HG02610 (cell line): ENCODE results near the gene RPAP3.
"Not testable (repeated sequence)": the region's sequence is repeated elsewhere in the genome, so short reads cannot be mapped to it uniquely, and the experiment has no call there.

ENCODE experiments used
- ATAC-seq: cut with Tn5 transposase; IDR thresholded peaks from one replicate; pipeline ENCODE4 v1.9.1; 2021; ENCODE audit warnings: mild to moderate bottlenecking, moderate library complexity; ENCODE audit not compliant: unreplicated experiment

The RPAP3 gene

DNA sequence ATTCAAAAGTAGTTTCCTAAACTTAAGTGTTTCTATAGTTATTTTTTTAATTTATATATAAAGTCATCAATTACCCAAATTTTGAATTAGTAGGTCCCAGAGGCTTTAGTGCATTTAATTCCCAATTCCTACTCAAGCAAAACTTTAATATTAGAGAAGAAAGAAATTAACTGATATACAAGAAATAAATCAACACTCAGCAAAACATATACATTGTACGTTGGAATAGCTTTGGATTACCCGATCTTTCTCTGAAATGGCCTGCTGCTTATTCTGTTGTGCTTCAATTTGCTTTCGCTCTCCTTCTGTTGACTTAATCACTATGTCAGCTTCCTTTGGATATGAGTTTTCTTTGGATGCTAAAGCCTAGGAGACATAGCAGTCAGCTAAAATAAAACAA, 18.2 kb downstream of the RPAP3 start:
- no peak for ATAC-seq

DNA sequence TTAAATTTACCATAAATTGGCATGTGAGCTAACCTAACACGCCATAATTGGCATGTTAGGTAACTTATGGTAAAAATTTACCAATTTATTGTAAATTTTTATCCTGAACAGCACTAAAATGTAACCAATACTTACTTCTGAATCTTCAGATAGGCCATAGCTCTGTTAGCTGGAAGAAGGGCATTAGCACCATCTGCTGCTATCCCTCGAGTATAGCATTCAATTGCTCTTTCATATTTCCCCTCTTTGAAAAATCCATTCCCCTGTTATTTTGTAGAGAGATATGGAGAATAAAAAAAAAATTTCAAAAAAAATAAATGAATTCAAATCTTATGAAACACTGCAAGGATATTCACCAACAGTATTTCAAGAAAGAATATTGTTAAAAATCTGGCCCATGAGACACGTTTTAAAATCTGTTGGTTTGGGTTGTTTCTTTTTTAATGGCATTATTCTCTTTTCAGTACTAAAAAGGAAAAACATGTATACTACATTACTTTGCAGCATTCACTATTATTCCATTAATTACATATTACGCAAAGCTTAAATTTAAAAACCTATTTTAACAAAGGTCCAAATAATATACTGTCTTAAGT, 19.1 kb downstream of the RPAP3 start:
- ATAC-seq = no peak

DNA sequence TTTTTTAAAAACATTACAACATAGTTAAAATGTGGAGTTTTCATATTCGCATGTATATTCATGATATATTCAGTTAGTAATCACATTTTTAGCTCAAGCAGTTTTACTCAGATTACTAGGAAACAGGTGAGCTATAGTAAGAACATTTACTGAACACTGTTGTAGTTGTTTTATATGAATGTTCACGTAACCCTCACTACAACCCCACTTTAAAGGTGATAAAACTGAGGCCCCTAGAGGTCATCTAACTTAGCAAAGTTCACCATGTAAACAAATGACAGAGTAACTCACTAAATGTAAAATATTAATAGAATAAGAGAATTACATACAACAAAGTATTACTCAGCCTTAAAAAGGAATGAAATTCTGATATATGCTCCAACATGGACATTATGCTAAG, 26.0 kb downstream of the RPAP3 start:
- no peak for ATAC-seq

DNA sequence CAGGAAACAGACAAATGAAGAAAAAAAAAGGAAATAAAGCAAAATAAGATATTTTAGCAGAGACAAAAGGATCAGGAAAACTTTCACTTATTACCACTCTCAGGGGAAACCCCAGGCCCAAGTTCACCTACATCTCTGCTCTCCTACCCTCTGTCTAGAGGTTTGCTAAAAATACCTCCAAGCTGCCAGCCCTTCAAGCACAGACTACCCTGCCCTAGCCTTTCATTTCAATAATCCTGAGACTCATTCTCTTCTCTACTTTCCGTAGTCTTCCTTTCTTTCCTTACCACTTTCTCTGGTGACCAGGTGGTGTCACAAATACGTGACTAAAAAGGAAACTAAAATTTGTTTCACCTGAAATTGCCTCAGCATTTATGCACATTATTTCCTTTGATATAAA, 33.8 kb downstream of the RPAP3 start:
- ATAC-seq = no peak

DNA sequence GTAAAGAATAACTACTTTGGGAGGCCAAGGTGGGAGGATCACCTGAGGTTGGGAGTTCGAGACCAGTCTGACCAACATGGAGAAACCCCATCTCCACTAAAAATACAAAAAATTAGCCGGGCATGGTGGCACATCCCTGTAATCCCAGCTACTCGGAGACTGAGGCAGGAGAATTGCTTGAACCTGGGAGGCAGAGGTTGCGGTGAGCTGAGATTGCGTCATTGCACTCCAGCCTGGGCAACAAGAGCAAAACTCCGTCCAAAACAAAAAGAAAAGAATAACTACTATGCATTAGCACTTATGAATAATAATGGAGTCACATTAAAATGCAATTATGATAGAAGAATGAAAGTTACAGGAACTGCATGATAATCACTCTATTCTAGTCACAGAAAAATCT, 37.9 kb downstream of the RPAP3 start:
- ATAC-seq = not testable (repeated sequence)

DNA sequence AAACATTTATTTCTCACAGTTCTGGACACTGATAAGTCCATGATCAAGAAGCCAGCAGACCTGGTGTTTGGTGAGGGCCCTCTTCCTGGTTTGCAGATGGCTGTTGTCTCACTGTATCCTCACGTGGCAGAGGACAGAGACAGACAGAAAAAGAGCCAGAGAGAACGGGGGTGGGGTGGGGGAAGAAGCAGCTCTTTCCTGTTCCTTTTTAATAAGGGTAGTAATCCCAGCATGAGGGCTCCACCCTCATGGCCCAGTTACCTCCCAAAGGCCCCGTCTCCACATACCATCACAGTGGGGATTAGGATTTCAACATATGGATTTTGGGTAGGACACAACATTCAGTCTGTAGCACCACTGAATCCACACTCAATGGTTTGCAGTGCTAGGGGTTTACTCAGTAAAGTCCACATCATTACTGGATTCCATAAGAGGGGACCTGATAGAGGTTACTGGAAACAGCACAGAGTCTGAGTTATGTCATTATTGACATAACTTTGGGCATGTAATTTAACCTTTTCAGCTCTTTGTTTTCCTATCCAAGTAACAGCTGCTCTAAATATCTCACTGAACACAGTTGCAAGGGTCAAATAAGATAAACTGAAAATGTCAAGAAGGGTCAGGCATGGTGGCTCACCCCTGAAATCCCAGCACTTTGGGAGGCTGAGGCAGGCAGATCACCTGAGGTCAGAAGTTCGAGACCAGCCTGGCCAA, 53.2 kb downstream of the RPAP3 start:
- ATAC-seq = no peak

DNA sequence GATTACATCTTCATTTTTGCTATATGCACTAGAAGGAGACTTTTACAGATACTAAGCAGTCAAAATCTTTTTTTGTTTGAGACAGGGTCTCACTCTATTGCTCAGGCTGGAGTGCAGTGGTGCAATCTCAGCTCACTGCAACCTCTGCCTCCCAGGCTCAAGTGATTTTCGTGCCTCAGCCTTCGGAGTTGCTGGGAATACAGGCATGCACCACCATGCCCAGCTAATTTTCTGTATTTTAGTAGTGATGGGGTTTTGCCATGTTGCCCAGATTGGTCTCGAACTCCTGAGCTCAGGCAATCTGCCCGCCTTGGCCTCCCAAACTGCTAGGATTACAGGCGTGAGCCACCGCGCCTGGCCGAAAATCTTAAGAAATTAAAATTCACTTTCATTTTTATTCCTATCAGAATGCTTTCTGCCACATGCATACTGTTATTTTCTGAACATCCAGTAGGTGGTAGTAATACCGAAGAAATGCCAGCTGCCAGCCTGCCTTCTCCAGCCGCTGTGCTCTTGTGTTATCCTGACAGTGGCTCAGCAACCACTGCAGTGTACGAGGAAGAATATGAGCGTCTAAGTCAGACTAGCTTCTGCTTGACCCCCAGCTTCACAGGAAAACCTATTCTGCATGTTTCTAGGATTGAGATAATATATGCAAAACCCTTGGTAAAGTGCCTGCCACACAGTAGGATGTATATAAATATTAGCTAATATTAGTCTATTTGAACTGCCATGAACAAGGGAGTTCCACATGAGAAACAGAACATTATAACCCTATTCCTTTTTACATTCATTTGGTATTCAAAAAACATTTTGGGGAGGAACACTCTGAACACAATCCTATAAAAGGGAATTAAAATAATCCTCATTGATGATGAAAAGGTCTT, 54.2 kb downstream of the RPAP3 start:
- peak; percentile 70 for ATAC-seq

DNA sequence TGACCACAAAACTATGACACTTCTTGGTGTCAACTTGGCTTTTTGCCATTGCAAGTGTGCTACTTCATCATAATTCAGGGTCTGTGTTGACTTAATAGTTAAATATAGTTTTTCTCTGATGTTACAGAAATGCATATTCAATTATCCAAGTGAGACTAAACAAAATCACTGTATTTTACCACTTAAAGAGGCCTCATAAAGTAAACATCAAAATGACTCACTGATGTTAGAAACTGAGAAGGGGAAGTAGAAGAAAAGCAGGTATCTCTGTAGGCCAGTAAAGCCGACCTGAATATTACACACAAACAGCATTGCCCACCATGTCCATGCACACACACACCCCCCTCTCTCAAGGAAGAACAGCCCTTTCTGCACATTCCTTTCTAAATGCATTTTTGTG, 55.4 kb downstream of the RPAP3 start:
- ATAC-seq = peak; percentile 86

DNA sequence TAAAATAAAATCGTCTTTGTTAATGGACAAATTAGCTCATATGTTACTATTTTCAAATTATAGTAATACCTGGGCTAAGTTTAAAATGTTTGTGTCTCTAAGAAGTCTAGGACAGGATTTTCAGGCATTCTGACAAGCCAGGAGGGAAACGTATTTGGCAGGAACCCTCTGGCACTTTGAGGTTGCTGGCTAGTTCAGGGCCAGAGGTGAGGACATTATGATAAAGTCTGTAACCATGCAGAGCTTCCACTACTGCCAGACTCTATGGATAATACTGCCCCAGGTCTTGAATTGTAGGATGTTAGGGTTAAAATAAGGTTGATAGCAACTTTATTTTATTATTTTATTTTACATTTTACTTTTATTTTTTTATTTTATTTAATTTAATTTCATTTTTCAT, 56.4 kb downstream of the RPAP3 start:
- no peak for ATAC-seq

DNA sequence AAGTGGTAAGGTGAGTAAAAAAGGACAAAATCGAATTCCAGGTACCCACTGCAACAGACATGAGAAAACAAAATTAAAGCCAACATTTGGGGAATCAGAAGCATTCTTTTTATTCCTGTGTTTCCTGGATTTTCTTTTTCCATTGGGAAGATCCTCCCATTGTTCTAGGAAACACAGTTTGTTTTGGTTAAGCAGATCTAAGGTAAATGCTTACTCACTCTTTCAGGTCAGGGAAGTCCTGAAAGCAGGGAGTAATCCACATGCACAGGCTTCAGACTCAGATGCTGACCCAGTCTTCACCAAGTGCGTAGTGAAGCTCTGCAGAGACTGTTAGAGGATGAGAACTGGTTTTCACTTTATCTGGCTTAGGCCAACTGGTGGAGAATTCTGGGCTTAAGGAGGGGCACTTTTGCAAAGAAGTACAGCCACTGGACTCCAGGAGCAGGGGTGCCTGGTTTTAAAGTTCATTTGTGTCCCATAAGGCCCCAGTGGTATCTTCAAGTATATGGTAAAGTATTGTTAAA, 57.7 kb downstream of the RPAP3 start:
- no peak for ATAC-seq

DNA sequence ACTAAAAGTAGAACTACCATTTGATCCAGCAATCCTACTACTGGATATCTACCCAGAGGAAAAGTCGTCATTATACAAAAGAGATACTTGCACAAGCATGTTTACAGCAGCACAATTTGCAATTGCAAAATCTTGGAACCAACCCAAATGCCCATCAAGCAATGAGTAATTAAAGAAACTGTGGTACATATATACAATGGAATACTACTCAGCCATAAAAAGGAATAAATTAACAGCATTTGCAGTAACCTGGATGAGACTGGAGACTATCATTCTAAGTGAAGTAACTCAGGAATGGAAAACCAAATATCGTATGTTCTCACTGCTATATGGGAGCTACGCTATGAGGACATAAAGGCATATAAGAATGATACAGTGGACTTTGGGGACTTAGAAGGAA, 63.5 kb downstream of the RPAP3 start:
- not testable (repeated sequence) for ATAC-seq

DNA sequence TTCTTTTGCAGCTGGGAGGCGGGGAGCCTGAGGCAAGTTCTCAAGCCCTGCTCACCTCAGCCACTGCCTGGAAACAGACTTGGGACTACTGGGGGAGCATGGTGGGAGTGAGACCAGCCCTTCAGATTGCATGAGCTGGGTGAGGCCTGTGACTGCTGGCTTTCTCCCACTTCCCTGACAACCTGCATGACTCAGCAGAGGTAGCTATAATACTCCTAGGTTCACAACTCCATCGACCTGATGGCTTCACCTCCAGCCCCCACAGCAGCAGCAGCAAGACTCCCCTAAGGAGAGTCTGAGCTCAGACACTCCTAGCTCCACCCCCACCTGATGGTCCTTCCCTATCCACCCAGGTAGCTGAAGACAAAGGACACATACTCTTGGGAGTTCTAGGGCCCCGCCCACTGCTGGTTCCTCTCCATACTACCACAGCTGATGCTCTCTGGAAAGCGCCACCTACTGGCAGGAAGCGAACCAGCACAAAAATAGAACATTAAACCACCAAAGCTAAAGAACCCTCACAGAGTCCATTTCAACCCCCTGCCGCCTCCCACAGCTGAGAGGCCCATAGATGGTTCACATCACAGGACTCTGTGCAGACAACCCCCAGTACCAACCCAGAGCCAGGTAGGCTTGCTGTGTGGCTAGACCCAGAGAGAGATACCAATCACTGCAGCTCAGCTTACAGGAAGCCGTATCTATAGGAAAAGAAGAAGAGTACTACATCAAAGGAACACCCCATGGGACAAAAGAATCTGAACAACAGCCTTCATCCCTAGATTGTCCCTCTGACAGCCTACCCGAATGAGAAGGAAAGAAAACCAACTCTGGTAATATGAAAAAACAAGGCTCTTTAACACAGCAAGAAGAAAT, 68.7 kb downstream of the RPAP3 start:
- no peak for ATAC-seq

DNA sequence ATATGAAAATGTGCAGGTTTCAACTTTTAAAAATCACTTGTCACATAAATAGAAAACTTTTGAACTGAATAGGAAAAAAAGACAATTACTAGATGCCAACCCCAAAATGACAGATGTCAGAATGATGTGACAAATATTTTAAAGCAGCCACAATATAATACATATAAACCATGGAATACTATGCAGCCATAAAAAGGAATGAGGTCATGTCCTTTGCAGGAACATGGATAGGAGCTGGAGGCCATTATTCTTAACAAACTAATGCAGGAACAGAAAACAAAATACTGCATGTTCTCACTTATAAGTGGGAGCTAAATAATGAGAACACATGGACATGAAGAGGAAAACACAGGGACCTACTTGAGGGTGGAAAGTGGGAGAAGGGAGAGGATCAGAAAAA, 70.1 kb downstream of the RPAP3 start:
- ATAC-seq = not testable (repeated sequence)

DNA sequence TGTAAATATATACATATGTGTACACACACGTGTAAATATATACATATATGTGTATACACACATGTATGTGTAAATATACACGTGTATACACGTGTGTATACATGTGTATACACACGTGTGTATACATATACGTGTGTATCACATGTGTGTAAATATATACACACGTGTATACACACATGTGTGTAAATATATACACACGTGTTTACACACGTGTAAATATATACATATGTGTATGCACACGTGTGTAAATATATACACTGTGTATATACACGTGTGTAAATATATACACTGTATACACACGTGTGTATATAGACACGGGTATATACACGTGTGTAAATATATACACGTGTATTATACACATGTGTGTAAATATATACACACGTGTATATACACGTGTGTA, 71.7 kb downstream of the RPAP3 start:
- no peak for ATAC-seq

DNA sequence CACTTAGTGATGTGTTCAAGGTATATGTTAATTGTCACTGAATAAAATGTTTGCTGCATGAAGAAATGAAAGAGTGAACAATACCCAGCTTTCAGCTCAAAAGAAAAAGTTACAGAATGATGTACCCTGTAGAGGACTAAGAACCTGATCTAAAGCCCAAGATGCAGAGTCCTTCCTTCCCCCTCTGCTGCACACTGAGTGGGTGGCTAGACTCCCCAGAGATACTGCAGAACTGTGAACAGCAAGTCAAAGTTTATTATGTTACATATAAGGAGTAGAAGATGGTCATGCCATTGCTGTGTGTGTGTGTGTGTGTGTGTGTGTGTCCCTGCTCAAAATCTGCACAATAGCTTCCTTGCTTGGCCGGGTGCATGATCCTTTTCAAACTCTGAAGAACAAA, 83.9 kb downstream of the RPAP3 start:
- ATAC-seq = no peak

DNA sequence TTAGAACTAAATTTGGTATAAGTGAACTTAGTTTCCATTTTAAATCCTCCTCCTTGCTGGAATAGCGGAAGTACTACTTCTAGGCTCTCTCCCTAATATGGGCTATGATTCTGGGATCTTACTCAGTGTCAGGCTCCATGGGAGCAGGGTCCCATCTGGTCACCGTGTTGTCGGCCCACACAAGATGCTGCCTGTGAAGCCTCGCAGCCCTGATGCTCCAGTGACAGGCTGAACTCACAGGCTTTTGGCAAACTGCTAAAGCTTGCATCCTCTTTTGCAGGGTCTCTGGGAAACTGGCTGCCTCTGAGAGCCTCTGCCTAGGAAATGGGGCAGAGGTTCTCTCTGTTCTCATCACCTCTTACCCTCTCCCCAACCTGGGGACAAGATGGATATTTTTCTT, 88.4 kb downstream of the RPAP3 start:
- ATAC-seq = no peak

DNA sequence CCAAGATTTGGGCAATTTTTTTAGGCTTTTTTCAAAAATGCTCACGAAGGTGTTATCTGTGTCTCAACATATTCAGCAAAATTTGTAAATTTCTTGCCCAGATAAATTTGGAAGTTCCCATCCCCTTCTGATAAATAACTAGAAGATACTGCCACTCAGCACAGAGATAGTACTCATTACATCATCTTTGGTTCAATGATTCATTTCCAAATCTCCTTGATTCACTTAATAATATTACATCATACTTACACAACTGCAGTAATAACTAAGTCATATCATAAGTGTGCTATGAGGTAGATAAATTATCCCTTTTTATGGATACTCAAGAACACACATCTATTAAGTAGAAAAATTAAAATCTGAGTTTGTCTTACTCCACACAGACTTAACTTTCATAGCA, 89.4 kb downstream of the RPAP3 start:
- ATAC-seq = no peak

DNA sequence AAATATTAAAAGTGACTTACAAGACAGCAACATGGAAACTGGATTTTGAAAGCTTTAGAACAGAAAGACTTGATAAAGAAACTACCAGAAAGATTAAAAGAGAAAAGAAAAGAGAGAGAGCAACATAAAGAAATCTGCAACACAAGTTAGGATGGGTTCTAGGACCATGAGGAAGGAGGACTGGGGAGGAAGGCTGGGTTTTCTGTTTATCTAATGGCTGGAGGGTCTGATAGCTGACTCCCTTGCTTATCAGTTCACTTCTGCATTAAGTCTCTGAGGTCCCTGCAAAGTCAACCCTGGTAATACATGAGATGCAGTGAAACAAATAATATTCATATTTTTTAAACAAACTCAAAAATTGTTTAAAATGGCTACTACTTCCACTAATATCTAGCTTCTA, 90.1 kb downstream of the RPAP3 start:
- ATAC-seq = no peak

DNA sequence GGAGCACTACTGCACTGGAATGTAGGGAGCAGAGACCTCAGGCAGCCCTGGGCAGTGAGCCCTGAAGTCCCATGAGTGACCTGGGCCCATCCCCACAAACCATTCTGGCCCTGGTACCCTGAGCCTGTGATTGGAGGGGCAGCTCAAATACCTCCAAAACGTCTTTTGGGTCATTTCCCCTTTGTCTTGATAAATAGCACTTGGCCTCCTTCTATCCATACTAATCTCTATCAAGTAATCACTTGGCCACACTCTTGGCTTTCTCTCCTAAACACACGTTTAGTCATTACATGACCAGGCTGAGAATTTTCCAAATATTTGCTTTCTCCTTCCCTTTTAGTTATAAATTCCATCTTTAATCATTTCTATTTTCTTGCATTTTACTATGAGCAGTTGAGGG, 91.3 kb downstream of the RPAP3 start:
- no peak for ATAC-seq

DNA sequence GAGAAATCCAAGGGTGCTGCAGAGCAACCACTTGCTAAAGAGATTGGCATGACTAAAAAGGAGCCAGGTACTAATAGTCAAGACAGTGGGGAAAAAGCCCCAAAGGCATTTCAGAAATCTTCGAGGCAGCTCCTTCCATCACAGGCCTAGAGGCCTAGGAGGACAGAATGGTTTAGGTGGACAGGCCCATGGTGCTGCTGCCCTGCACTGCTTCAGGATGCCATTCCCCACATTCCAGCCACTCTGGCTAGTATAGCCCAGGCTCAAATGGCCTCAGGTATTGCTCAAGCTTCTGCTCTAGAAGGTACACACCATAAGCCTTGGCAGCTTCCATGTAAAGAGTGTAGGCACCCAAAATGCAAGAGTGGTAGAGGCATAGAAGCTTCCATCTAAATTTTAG, 92.9 kb downstream of the RPAP3 start:
- ATAC-seq = no peak

DNA sequence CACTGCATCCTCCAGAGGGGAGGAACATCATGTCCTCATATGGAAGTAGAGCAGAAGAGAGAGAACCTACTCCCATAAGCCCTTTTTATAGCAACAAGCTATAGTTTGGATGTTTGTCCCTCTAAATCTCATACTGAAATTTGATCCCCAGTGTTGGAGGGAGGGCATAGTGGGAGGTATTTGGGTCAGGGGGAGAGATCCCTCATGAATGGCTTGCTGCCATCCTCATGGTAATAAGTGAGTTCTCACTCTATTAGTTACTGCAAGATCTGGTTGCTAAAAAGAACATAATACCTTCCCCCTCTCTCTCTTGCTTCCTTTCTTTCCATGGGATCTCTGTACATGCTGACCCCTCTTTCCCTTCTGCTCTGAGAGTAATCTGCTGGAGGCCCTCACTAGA, 93.9 kb downstream of the RPAP3 start:
- ATAC-seq = no peak
